ACHN (cell line): ENCODE results near the gene SLC25A10.

Experiments used
- DNase-seq: peaks from one replicate; pipeline ENCODE4 v3.0.0-alpha.2; 2015
- in situ Hi-C: cut with HindIII; loops from 2 replicates; pipeline ENCODE4 v1.10.0; 2017; ENCODE audit warnings: low sequenced_read_pairs, low pct_ligation_motif_present, low pct_unique_long_range_greater_than_20kb

The SLC25A10 gene

DNA sequence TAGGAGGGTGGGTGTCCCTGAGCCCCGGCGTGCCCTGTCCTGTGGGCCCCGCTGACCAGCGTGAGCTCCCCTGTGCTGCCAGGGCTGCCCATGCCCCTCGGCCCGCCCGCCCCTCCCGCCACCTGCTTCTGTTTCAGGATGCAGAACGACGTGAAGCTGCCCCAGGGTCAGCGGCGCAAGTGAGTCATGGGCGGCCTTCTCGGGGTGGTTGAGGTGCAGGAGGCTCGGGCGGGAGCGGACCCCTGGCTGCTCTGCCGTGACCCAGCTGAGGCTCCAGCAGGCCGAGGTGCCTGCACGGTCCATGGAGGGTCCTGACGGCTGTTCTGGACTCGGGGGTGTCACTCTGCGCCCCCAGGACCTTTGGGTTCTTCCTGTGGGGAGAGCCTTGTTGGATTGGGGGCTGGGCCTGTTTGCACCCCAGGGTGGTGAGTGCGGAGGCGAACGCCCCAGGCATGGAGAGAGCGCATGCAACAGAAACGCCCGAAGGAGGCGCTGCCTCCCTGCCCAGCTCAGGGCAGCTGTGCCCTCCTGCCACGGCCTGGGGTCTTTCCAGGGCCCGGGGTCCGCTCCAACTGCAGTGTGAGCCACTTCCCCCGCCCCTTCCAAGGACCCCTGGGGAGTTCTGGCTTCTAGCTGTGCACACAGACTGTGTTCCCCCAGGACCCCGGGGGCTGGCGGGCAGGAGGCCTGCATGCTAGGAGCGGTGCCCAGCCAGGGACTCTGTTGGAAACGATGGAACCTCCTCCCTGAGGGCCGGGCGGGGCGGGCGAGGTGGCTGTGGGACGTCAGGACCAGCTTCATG is 4.0 kb downstream of the SLC25A10 start:
- in situ Hi-C loops = no loop called here

DNA sequence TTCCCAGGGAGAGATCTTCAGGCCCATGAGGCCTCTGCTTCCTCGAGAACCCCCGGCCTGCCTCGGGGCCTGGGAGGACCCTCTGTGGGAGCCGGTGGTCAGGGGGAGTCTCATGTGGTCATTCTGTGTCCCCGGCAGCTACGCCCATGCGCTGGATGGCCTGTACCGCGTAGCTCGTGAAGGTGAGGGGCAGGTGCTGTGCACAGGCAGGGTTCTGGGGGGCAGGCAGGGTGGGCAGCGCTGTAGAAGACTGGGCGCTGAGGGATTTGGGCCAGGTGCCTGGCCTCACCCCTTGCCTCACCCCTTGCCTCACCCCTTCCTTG is 4.6 kb downstream of the SLC25A10 start:
- in situ Hi-C loops = no loop called here
- no peak for DNase-seq

More for the DNA sequence above, 4.0 kb downstream of the SLC25A10 start:
- DNase-seq = no peak

DNA sequence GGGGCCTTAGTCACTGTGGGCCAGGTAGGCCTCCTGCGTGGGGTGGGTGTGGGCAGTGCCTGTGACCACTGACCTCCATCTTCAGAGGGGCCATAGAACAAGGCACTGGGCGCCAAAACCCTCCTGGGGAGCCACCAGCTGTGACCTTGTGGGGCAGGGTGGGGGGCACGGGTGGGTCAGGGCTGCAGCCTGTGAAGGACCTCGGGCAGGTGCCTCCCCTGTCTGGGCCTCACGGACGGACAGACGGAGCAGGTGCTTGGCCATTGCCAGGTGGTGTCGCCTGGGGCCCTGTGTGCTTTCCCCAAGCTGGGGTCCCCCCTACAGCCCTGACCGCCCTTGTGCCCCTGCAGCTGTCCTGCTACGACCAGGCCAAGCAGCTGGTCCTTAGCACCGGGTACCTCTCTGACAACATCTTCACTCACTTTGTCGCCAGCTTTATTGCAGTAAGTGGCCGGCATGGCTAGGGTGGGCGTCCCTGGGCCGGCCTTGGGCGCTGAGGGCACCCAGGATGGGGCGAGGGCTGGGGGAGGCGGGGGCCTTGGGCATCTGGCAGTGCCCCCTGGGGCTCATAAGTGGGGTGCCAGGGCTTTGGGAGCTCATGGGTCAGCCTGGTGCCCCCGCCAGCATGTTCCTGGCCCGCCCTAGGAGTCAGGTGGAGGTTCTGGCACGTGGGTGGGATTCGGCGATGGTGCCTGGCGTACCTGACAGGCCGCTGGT is 5.1 kb downstream of the SLC25A10 start:
- in situ Hi-C loops = no loop called here
- DNase-seq = no peak

DNA sequence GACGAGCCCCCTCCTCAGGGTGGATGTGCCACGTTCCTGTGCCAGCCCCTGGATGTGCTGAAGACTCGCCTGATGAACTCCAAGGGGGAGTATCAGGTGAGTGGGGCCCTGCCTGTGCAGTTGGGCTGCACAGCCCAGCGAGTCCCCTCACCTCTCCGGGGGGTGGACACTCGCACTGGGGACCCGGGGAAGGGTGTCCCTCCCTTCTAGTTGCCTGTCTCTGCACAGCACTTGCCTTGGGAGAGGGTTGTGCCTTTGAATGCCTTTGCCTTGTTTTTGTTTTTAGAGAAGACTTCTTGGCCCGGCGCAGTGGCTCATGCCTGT is 5.6 kb downstream of the SLC25A10 start:
- DNase-seq = no peak
- in situ Hi-C loops = no loop called here

DNA sequence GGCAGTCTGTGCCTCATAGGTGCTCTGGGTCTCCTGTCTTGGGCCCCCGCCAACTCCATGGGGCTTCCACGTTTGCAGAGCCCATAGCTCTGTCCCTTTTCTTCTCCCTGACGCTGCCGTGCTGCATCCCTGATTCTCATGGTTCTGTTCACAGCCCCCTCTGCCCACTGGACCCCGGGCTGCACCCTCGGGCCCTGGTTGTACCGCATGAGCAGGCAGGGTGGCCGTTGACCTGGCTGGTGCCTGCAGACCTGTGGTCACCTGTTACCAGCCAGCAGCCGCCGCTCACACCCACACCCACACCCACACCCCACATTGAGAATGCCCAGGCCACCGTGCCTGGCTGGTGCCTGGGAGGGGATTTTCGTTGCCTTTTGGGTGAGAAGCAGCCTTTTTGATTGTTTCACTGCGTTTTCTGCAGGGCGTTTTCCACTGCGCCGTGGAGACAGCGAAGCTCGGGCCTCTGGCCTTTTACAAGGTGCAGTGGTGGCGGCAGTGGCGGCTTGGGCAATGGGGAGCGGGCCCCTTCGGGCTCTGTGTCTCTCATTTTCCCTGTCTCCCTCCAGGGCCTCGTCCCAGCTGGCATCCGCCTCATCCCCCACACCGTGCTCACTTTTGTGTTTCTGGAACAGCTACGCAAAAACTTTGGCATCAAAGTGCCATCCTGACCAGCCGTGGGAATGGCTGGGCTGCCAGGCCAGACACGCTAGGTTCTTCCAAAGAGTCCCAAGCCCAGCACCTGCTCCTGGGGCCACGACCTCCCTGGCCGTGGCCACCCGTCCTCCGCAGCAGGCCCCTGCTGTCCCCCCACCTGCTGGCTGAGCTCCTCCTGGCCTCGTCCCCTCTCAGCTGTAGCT is 7.6 kb downstream of the SLC25A10 start:
- in situ Hi-C loops = no loop called here
- no peak for DNase-seq

DNA sequence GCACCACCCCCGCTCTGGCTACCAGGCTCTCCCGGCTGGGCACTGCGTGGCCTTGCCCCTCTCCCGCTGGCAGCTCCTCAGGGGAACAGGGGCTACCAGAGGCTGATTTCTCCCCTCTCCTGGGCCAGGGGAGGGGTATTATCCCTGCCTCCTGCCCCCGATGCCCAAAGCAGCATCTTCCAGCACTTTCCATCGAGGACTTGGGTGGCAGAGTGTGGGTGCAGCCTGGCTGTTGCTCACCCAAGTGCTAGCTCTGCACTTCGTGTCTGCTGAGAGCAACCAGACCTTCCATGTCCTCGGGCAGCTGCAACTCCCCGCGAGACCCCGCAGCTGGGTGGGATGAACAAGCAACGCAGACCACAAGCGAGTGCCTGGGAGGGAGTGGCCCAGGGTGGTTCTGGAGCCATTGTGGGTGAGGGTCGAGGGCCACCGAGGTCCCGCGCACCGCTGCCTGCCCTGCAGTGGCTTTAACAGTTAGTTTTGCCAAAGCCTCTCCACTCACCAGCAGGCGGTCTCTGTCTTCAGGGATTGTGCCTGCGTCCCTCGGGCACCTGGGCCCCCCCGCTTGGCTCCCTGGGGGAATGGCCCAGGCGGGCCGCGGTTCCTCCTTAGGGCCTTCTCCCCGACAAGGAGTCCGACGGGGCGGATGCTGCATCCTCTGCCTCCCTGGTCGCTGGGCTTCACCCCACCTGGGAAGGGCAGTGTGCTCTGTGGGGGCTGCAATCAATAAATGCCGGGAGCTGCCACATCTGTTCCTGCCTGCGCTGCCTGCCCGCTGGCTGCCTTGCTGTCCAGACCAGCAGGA is 8.4 kb downstream of the SLC25A10 start:
- in situ Hi-C loops = no loop called here
- no peak for DNase-seq

DNA sequence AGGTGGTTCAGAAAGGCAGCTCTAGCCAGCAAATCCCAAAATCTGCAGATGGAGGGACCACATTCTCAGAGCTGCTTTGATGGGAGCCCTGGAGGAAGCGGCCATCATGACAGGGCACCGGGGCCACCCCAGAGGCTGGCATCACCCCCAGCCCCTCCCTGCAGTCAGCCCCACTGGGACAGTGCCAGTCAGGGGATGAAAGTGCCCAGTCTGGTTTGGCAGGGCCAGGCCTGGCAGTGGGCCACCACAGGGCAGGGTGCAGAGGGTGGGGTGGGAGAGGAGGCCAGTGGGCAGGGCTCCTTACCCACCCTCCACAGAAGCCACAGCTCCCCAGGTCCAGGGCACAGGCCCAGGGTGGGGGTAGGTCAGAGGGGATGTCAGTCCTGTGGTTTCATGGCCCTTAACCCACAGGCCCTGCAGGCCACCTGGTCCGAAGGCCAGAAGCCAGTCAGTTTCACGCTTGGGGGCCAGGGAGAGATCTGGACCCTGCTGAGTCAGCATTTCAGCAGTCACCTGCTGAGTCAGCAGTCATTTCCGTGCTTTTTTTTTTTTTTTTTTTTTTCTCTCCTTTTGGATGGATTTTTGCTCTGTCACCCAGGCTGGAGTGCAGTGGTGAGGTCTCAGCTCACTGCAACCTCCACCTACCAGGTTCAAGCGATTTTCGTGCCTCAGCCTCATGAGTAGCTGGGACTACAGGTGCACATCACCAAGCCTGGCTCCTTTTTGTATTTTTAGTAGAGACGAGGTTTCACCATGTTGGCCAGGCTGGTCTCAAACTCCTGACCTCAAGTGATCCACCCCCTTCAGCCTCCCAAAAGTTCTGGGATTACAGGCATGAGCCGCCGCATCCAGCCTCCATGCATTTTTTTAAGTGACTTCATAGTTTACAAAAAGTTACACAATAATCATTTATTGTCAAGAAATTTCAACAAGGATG is 10.4 kb downstream of the SLC25A10 start:
- peak; percentile 72 for DNase-seq
- in situ Hi-C loops = no loop called here

DNA sequence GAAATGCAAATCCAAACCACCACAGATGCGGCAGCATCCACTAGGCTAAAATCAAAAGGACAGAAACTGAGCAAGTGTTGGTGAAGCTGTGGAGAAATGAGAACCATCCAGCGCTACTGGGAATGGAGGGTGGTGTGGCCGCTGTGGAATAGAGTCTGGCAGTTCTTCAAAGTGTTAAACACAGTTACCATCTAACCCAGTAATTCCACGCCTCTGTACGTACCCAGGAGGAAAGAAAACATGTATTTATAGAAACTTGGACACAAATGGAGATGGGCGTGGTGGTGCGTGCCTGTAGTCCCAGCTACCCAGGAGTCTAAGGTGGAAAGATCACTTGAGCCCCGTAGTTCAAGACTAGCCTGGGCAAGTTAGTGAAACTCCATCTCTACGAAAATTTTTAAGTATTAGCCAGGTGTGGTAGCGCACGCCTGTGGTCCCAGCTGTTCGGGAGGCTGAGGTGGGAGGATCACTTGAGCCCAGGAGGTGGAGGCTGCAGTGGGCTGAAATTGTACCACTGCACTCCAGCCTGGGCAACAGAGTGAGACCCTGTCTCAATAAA is 11.6 kb downstream of the SLC25A10 start:
- in situ Hi-C loops = no loop called here
- DNase-seq = no peak

DNA sequence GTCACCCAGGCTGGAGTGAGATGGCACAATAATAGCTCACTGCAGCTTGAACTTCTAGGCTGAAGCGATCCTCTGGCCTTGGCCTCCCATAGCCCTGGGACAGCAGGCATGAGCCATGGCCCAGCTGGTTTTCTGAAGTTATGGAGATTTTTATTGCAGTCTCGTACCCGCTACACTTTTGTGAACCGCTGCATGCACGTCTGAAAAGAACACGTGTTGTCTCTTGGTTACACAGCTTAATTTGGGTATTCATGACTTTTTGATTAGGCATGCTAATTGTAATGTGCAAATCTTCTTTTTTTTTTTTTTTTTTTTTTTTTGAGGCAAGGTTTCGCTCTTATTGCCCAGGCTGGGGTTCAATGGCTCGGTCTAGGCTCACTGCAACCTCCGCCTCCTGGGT is 13.4 kb downstream of the SLC25A10 start:
- in situ Hi-C loops = no loop called here
- DNase-seq = no peak

DNA sequence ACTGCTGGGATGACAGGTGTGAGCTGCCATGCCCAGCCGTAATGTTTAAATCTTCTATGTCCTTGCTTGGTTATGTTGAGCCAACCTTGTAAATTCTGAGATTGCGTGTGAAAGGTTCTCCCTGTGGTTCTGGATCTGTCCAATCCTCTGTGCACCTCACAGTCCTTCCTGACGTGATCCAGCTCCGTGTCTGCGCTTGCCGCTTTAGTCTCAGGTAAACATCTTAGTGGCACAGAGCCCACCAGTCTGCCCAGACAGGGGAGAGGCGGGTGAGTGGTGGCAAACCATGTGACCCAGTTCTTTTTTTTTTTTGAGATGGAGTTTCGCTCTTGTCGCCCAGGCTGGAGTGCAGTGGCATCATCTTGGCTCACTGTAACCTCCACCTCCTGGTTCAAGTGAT is 13.9 kb downstream of the SLC25A10 start:
- DNase-seq = no peak
- in situ Hi-C loops = no loop called here

DNA sequence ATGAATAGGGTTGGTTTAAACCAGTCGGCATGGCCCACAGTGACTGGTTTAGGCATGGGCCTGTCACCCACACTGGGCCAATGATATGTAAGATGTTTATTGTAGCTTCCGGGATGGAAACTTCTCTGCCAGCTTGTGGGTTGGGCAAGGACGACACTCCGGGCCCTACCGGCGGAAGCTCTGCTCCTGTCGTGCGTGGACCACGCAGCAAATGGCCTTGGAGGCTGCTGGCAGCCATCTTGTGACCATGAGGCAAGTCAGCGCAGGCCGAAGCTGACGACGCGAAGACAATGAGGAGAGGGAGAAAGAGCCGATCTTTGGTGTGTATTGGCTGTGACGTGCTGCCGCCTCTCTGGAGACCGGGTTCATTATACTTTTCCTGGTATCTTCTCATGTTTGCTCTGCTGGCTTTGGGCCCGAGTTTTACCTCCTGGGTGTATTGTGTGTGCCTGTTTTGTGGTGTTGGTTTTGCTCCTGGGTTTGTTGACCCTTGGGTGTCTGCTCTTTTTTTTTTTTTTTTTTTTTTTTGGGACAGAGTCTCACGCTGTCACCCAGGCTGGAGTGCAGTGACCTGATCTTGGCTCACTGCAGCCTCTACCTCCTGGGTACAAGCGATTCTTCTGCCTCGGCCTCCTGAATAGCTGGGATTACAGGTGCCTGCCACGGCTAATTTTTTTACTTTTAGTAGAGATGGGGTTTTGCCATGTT is 15.4 kb downstream of the SLC25A10 start:
- no peak for DNase-seq
- in situ Hi-C loops = no loop called here

DNA sequence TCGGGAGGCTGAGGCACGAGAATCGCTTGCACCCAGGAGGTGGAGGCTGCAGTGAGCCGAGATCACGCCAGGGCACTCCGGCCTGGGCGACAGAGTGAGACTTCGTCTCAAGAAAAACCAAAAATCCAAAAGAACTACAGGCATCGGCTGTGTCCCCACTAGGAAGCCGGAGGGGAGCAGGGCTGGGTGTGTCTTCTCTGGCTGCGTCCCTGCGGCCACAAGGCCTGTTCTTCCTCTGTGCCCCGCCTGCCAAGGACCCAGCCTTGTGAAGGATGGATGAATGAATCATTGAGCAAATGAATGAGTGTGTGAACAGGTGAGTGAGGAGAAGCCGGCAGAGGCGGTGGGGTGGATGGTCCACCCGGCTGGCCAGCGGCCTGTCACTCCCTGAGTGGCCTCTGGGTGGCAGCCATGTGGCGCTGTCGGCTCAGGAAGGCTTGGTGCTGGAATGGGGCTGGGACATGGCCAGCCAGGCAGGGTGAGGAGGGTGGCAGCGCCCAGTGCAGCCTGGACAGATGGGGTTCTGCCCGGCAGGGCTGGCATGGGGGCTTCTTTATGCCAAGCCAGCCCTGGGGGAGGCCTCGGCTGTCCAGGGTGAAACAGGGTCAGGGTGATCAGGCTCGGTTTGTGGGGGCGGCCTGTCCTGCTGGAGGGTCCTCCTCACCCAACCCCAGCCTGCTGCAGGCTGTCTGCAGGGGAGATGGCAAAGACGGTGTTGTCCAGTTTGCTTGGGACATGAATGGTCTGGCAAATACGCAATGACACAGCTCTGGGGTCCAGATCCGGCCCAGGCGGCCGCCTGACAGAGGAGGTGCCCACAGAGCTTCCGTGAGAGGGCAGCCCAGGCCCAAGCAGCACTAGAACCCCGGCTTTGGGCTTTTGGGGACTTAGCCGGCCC is 21.7 kb downstream of the SLC25A10 start:
- in situ Hi-C loops = no loop called here
- peak; percentile 80 for DNase-seq

DNA sequence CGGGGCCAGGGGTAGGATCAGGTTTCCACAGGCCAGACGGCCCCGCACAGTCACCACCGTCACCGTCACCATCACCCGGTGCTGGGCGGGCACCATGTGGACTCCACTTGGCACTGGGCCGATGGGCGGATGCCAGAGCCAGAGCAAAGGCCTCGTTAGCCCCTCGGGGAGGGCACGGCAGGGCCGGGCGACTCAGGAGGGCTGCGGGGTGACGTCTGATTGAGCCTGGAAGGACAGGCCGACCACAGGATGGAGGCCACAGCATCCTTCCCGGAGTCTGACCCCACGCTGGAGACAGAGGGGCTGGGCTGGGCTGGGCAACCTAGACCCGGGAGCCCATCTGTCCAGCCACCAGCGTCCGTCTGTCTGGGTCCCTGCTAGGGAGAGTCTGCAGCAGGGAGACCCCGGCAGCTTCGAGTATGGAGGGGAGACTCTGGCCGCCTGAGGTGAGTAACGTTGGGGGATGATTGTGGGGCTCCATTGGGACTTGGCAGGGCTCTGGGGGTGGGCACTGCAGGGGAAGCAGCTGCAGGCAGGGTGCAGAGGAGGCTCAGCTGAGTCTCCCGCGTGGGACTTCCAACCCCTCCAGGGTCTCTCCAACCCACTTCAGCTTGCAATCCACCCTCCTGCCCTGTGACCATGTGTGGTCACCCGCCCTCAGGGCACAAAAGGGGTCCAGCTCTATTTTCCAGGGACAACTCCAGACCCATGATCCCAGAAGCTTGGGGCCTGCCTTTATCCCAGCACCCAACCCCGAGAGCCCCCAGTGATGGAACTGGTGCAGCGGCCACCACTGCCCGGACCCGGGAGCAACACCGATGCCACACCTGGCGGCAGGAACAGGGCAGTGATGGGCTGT is 22.6 kb downstream of the SLC25A10 start:
- in situ Hi-C loops = no loop called here
- no peak for DNase-seq

DNA sequence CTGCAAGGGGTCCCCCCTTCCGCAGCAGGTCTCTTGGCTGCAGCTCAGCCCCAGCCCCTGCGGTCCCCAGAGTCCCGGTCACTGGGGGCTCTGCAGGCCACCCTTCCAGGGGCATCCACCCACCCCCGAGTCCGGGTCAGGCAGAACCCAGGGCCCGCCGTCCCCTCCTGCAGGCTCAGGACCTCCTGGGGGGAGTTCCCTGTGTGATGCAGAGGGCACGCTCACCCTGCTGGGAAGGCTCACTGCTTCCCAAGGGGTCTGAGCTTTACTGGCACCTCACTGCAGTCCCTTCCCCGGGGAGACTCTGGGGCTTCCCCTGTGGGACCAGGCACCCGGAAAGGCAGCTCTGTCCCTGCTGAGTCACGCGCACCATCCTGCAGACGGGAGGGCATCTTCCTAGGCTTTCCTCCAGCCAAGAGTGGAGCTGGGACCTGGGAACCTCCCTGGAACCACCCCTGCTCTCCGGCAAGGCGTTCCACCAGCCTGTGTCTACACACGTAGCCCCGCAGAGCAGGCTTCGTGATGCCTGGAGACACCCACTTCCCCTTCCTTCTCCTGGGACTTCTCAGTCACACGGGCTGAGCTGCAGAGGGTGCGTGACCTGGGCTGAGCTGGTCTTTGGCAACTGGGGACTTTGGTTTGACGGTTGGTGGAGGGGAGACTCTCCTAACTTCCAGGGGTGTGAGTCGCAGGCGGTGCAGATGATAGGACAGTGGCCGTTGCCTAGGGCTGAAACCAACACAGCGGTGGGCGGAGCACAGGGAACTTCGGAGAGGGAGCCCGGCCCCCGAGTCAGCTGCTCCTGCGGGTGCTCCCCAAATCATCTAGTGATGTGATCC is 23.4 kb downstream of the SLC25A10 start:
- in situ Hi-C loops = no loop called here
- peak; percentile 40 for DNase-seq
